ENCODE results near the gene PPP1R7.

Gene PPP1R7

DNA sequence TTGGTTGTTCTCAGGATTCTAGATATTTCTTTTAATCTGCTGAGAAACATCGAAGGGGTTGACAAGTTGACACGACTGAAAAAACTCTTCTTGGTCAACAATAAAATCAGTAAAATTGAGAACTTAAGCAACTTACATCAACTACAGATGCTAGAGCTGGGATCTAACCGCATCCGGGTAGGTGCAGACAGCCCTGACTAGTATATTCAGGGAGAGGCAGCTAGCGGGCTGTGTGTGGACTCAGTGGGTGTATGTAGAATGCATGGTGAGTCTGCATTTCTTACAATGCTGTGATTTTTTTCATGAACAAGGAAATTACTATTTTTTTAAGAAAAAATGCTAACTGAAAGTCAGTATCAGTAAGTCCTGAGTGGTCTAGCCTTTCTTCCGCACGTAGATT lies 10.1 kb downstream of the PPP1R7 start:
- DNase-seq (ENCODE audit: low read depth in 1 of 2, low spot score in 1 of 2): no peak

- DNase-seq (ENCODE audit: low read depth in 1 of 2, low spot score in 1 of 2): no peak
Observed at GRCh38 chr2:241161646-241162281, 11.5 kb downstream of the PPP1R7 start.

GRCh38 chr2:241163601-241164118 lies 13.4 kb downstream of the PPP1R7 start:
- no peak for DNase-seq (ENCODE audit: low read depth in 1 of 2, low spot score in 1 of 2)

- DNase-seq (ENCODE audit: low read depth in 1 of 2, low spot score in 1 of 2): no peak
Observed at GRCh38 chr2:241168366-241168765, 18.1 kb downstream of the PPP1R7 start.

- DNase-seq (ENCODE audit: low read depth in 1 of 2, low spot score in 1 of 2): no peak
Observed at GRCh38 chr2:241173557-241173956, 23.3 kb downstream of the PPP1R7 start.

GRCh38 chr2:241177526-241178334 lies 27.5 kb downstream of the PPP1R7 start:
- DNase-seq (ENCODE audit: low read depth in 1 of 2, low spot score in 1 of 2): no peak

DNA sequence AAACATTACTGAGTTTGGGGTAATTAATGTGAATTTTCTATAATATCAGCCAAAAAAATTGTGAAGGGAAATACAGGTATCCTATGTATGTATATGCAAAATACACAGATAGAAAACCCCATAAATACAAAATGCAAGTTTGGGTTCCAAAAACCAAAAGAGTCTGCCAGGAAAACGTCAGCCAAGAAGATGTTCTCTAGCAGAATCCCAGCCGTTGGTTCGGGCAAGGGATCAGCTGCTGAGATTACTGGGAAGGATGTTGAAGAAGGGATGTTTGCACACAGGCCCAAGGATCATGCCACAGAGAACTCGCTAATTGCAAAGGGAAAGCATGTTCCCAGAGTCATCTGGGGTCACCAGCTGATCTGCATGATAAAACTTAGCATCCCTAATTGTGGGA lies 28.7 kb downstream of the PPP1R7 start:
- DNase-seq (ENCODE audit: low read depth in 1 of 2, low spot score in 1 of 2): no peak

DNA sequence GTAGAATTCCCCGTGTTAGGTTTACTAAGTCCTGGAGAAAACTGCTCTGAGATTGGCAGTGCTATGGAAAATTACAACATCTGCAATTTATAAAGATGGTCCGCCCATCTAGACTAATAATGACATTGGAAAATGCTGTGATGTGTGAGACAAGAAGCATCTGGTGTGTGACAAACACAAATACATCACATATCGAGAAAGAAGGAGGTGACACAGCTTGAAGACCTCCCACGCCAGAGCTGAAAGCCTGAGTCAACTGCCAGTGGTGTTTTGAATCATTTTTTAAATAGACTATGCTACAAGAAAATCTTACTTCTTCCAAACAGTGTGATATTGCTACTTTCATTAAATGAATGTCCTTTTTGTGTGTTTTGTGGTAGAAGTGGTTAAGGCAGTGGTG lies 29.6 kb downstream of the PPP1R7 start:
- DNase-seq (ENCODE audit: low read depth in 1 of 2, low spot score in 1 of 2): no peak

GRCh38 chr2:241180495-241180894 lies 30.2 kb downstream of the PPP1R7 start:
- DNase-seq (ENCODE audit: low read depth in 1 of 2, low spot score in 1 of 2): no peak

DNA sequence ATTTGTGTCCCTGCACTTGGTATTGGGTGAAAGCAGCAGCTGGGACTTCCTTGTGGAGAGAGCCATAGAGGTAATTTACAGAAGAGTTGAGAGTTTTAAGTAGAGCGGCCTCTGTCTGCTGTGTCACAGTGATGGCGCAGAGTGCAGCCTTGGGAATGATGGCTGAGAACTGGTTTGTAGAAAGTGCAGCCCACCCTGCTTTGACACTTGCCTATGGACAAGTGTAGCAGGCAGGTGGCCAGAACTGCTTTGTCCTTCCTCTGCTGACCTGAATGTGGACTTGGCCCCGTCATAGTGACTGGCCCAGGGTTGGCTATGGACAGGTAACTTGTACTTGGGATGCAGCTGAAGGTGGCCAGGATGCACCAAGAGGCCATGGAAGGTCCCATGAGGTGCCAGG lies 31.9 kb downstream of the PPP1R7 start:
- no peak for DNase-seq (ENCODE audit: low read depth in 1 of 2, low spot score in 1 of 2)

GRCh38 chr2:241182531-241183133 lies 32.4 kb downstream of the PPP1R7 start:
- DNase-seq (ENCODE audit: low read depth in 1 of 2, low spot score in 1 of 2): no peak

DNA sequence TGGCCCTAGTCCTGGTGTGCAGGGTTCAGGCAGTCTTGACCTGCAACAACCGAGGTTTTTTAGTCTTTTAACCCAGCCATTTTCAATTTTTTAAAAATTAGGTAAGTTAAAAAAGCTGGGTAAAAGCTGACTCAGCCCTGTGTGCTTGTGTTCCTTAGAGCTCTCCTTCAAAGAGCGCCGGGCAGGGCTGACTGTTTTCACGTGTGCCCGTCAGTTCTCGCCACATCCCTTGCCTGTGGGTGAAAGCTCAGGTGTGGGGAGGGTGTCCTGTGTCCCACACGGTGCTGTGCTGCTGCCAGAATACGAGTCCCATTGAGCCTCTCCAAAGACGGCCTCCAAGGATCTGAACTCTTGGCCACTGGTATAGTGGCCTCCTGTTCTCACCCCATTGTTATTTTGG lies 33.0 kb downstream of the PPP1R7 start:
- DNase-seq (ENCODE audit: low read depth in 1 of 2, low spot score in 1 of 2): no peak

- DNase-seq (ENCODE audit: low read depth in 1 of 2, low spot score in 1 of 2): no peak
Observed at GRCh38 chr2:241184901-241185300, 34.6 kb downstream of the PPP1R7 start.

DNA sequence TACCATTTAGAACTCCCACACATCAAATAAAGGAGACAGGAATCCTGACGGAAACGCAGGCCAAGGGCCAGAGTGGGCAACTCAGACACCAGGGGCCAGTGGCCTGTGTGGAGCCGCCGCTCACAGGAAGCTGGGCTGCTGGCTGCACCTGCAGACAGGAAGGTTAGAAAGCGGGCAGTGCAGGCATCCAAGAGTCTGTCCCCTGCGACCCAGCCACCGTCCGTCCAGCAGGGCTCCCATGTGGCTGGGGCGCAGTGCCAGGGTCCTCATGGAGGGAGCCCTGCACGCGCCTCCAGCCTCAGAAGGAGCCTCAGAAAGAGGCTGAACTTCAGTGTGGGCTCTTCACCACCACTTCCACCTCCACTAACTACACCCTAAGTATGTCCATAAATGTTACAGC lies 35.7 kb downstream of the PPP1R7 start:
- no peak for DNase-seq (ENCODE audit: low read depth in 1 of 2, low spot score in 1 of 2)

GRCh38 chr2:241187101-241187917 lies 37.0 kb downstream of the PPP1R7 start:
- no peak for DNase-seq (ENCODE audit: low read depth in 1 of 2, low spot score in 1 of 2)

- DNase-seq (ENCODE audit: low read depth in 1 of 2, low spot score in 1 of 2): no peak
Observed at GRCh38 chr2:241187918-241188234, 37.6 kb downstream of the PPP1R7 start.

GRCh38 chr2:241188361-241189092 lies 38.3 kb downstream of the PPP1R7 start, which contains the start of gene ANO7:
Gene ANO7 (plus strand): TSS chr2:241188677. CDS start chr2:241190064, 1,387 bp downstream.
- no peak for DNase-seq (ENCODE audit: low read depth in 1 of 2, low spot score in 1 of 2)

- no peak for DNase-seq (ENCODE audit: low read depth in 1 of 2, low spot score in 1 of 2)
Observed at GRCh38 chr2:241189093-241189855, 39.0 kb downstream of the PPP1R7 start.

DNA sequence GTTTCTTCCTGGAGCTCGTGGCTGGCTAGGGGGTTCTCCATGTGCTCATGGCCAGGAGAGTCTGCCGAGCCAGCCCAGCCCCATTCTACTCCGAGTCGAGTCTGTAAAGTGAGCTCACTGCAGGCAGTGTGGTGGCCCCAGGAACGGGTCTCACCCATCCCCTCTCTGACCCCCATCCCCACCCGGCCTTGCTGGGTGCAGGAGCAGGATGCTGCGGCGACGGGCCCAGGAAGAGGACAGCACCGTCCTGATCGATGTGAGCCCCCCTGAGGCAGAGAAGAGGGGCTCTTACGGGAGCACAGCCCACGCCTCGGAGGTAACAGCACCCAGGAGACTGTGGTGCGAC lies 39.6 kb downstream of the PPP1R7 start:
- no peak for DNase-seq (ENCODE audit: low read depth in 1 of 2, low spot score in 1 of 2)
